NCI-H82 treated with DMSO at 0.1 percent for 48 hours (cell line): ENCODE results near the gene PARD3B.
"Not testable (repeated sequence)": the region's sequence is repeated elsewhere in the genome, so short reads cannot be mapped to it uniquely, and the experiment has no call there.

Experiments
- DNase-seq: peaks from one replicate; lab custom pipeline; 2025; ENCODE audit not compliant: unreplicated experiment; lab: John Stamatoyannopoulos, UW

Gene PARD3B

DNA sequence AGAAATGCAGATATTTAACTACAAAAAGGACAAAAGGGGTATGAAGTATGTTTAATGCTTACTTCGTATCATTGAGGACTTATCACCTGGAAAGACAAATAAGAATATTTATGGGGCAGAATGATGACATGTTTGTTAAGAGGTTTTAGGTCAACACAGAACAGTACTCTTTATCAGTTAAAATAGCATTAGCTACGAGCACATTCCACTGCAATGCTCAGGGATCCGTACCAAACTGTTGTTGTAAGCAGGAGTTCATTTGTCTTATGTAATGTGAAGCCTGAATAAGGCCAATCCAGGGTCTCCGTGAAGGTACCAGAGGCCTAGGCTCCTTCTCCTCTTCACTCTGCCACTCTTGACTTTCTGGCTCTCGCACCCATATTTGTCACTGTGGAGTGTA, 671.3 kb downstream of the PARD3B start:
- no peak for DNase-seq

DNA sequence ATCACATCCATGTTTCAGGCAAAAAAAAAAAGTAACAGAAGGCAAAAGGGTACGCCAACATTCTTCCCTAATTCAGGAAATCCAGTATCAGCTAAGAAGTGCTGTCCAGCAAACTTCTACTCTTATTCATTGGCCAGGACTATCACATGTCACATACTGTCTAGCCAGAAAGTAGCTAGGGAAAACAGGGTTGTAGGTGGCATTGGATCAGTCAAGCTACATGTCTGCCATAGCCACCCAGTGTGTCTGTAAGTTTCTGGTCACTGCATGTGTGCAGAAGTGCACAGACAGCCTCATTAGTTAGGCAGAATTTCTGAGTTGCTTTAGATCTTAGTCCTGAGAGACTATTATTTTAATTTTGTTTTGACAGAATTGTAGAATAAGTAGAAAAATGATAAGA, 671.7 kb downstream of the PARD3B start:
- no peak for DNase-seq

DNA sequence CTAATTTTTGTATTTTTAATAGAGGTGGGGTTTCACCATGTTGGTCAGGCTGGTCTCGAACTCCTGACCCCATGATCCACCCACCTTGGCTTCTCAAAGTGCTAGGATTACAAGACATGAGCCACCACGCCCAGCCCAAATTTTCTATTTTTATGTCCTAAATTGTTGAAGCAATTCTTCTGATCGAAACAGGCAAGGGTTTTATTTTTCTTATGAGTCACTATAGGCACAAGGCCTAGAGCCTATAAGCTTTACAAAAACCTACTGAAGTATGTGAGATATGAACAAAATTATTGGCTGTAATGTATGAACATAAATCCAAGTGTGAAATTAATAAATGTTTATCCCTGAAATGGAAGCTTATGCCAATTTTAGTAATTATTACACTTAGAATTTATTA, 672.8 kb downstream of the PARD3B start:
- DNase-seq: no peak

DNA sequence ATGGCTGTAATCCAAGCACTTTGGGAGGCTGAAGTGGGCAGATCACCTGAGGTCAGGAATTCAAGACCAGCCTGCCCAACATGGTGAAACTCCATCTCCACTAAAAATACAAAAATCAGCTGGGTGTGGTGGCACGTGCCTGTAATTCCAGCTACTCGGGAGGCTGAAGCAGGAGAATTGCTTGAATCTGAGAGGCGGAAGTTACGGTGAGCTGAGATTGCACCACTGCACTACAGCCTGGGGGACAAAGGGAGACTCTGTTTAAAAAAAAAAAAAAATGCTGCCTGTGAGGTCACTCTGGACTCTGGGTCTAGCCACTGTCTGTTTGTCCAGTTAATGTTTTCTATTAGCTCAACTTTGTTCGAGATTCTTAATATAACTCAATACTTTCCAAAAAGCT, 673.5 kb downstream of the PARD3B start:
- DNase-seq: not testable (repeated sequence)

GRCh38 chr2:205220559-205220958, 675.3 kb downstream of the PARD3B start:
- no peak for DNase-seq

DNA sequence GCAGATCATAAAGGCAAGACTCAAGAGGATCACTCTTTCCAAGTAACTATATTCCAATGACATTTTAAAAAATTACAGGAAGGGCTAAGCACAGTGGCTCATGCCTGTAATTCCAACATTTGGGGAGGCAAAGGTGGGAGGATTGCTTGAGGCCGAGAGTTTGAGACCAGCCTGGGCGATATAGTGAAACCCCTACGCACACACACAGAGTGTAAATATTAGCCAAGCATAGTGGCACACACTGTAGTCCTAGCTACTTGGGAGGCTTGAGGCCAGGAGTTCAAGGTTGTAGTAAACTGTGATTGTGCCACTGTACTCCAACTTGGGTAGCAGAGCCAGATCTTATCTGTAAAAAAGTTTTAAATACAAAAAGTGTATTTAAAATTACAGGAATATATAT, 686.8 kb downstream of the PARD3B start:
- DNase-seq: no peak

DNA sequence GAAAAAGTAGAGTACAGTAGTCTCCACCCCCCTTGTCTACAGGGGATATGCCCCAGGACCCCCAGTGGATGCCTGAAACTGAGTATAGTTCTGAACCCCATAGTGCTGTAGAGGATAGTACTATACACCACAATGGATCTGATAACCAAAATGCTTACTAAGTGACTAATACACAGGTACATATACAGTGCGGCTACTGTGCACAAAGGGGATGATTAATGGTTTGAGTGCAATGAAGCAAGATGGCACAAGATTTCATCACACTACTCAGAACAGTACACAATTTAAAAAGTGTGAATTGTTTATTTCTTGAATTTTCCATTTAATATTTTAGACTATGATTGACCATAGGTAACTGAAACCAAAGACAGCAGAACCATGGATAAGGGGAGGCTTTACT, 690.2 kb downstream of the PARD3B start:
- DNase-seq: no peak

GRCh38 chr2:205237524-205237923, 692.2 kb downstream of the PARD3B start:
- DNase-seq: no peak

DNA sequence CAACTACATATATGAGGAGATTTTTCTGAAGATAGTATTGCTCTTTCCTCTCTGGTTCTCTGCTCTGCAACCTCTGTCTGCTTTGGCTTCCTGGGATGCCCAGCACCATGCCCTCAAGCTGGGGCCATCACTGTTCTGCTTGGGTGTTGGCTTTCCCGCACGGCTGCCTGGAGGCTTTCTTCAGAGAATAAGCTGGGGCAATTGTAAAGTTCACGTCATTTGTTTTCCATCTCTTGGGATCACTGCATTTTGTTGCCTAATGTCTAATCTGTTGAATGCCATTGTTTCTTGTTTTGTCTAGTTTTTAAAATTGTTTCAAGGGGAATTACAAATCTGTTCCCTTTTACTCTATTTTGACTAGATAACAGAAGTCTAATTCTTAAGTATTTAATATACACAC, 699.7 kb downstream of the PARD3B start:
- no peak for DNase-seq

GRCh38 chr2:205245652-205246051, 700.4 kb downstream of the PARD3B start:
- DNase-seq: no peak

- DNase-seq: no peak
These were observed 713.8 kb downstream of the PARD3B start for GRCh38 chr2:205259121-205259520.

- no peak for DNase-seq
These were observed 716.3 kb downstream of the PARD3B start for GRCh38 chr2:205261516-205262020.

DNA sequence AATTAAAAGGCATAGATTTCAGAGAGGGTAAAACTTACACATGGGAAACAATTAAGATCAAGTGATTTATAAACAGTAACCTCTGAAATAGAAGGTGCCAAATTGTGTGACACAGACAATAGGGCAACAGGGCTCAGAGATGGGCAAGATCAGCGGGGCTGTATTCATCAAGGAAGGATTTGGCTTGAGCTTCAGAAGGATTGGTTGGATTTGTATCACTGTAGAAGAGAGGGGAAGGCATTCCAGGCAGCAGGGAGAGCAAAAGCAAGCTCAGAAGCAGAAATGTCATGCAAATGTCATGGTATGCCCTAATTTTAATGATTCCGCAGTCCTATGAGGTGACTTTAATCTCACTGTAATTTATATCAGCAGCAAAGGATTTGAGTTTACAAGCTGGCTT, 722.0 kb downstream of the PARD3B start:
- DNase-seq: no peak

DNA sequence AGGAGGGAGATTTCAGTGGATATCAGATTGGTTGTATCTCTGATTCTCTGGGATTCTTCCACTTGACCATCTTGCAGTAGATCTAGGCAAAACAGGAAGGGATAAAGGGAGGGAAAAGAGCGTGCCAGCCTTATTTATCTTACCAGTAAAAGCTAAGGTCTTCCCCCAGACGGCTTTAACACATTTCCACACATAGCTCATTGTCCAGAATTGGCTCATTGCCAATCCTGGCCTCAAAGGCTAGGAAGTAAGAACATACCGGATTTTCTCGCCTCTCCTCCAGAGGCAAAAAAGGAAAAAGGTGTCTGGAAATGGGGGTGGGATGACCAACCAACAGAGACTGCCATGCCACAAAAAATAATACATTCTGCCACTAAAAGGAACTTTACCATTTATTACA, 725.4 kb downstream of the PARD3B start:
- no peak for DNase-seq

- DNase-seq: no peak
These were observed 727.9 kb downstream of the PARD3B start for GRCh38 chr2:205273148-205273547.

DNA sequence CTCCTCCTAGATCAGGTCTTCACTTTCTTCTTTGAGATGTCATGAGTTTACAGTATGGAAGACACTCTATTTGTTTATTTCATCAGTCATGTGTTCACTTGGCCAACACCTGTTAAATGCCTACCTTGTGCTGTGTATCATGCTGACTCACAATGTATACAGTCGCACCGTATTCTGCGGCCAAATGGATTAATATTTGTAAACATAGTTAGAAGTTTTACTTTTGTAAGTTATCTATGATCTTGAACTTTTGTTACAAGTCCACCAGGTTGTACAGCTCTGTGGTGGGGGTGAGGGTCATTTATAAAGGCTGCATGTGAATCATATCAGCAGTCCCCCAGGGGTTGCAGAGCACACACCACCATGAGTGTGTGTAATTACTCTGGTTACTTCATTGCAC, 728.4 kb downstream of the PARD3B start:
- DNase-seq: no peak

DNA sequence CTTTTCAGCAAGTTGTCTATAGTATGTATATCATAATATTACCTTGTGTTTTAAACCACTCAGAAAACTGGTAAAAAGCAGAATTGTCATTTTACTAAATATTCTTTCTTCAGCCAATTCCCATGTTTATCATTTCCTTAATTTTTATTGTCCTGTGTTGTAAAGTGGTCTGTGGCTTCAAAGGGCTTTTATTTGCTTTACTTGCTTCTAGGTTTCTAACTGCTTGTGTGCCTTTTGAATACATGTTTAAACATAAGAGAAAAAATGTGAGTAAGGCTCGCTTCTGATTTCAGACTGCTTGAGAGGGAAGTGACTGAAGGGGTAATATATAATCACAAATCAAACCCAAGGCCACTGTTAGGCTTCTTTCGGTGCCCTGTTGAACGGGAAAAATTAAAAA, 729.5 kb downstream of the PARD3B start:
- DNase-seq: no peak

- DNase-seq: no peak
These were observed 731.0 kb downstream of the PARD3B start for GRCh38 chr2:205276116-205276777.

DNA sequence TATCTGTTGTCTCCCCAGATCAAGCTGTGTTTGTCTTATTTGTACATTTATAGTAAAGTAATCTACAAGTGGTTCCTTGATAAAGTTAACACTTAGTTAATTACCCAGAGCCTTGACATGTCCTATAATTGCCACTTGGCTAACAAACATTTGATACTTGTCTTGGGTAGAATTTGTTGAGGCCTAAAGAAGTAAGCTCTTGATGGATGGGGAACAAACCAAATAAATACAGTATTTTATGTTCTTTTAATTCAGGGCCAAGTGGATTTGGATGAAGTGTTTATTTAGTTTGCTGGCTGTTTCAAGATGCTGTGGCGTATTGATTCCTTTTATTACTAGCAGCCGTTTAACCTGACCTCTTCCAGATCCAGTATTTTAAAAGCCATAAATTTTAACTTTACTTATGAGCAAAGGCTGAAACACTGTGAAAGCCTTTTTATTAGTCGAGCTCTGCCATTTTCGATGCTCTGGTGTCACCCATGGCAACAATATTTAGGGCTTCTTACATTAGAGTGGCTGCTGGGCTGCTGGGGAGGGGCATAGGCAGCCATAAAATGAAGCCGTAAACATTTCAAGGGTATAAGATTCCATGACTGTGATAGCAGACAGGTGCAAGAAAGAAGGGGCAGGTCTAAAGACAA, 735.4 kb downstream of the PARD3B start:
- DNase-seq: no peak

DNA sequence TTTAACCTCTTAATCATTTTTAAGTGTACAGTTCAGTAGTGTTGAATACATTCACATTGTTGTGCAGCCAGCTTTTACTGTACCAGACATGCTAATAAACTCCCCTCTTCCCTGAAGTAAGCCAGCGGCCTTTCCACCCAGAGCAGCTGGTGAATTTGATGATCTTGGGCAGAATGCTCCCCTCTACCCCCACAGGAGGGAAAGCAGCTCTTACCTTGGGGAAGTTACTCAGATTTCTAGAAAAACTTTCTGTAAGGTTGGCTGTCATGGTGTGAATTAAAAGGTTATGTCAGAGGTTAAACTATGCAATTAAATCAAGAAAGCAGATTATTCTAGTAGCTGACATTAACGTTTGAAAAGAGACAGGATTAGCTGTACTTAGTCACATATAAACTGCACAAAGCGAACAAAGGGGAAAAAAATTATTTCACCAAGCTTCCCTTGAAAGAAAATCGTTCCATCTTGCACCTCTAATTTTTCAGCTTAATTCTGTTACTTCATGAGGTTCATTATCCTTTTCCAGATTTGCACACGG, 738.5 kb downstream of the PARD3B start:
- no peak for DNase-seq

DNA sequence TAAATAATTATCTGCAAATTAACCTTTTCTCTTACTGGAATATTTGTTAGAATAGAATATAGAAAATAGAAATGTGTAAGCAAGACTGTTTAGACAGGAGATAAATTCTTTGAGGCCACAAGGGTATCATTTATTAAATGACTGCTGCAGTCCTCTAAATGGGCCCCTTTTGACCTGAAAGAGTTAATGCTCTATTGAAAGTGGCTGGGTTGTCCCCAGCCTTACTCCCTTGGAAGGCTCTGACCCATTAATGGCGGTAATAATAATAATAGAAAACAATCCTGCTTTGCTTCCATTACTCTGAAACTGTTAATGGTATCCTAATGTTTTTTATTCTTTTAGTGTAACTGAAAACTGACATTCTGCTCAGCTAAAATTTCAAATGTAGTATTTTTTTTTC, 739.1 kb downstream of the PARD3B start:
- no peak for DNase-seq

DNA sequence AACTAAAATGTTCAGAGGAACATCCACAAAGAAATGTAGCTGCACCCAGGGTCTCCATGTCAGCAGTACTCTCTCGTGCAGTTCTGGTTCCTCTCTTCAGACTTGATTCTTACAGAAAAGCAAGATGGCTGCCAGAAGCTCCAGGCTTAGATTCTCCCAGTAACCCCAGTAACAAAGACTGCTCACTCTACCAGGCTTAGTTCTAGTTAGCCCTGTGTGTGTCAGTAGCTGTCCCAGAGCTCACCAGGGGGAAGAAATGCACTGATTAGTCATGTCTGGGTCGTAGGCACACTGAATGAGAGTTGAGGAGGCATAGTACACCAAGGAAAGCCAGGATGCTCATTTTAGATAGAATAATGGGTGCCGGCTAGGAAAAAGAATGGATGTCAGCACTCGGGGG, 742.0 kb downstream of the PARD3B start:
- DNase-seq: no peak

DNA sequence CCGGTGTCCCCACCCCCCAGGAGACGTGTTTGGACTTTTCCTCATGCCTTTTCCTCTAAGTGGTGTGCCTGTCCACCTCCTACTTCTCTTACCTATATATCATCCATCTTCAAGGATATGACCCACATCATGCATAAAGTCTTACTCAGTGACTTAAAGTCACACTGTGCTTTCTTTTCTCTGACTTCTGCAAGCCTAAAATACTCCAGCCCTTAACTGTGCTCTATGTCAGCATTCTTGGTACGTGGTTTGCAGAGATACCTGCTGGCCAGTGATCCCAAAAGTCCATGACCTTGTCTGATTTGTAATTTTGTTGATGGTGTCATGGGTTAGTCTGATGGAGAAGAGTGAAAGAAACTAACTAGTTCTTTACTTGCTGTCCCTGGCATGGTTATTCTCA, 743.4 kb downstream of the PARD3B start:
- no peak for DNase-seq
